CD14-positive monocyte (primary cell): ENCODE measurements around the gene KRTAP5-9. TPM values are rescaled to one million over a fixed set of nuclear protein-coding genes. Genes with fewer than 3 reads are reported as not detected.

Source experiments
- DNase-seq, 3 donors: peaks; one replicate each; pipeline ENCODE4 v3.0.0-alpha.2; 2011 to 2022
- H2AFZ ChIP-seq: 2 replicates; pipeline ENCODE4 v1.6.0; 2012; ENCODE audit warnings: mild to moderate bottlenecking, low read depth, low read length, inconsistent platforms; ENCODE audit not compliant: insufficient read depth, poor library complexity, severe bottlenecking
- H3K27ac ChIP-seq, 2 donors: 1 replicate in 1 of 2; 2 replicates in 1 of 2; pipeline ENCODE4 v1.5.1; 2012 to 2013; ENCODE audit warnings: low read length in 2 of 2, control low read depth in 1 of 2, inconsistent platforms in 1 of 2, low read depth in 1 of 2, mild to moderate bottlenecking in 1 of 2
- H3K27me3 ChIP-seq, 2 donors: one replicate each; pipeline versions ENCODE4 v1.6.0 to v1.6.1; 2011 to 2013; ENCODE audit warnings: low read length in 2 of 2; ENCODE audit not compliant: control insufficient read depth in 2 of 2, insufficient read depth in 2 of 2
- H3K36me3 ChIP-seq, 2 donors: replicated peaks in 1 of 2; 1 replicate in 1 of 2; 2 replicates in 1 of 2; pipeline versions ENCODE4 v1.5.1 to v1.6.1; 2012 to 2013; ENCODE audit warnings: low read length in 2 of 2, control low read depth in 1 of 2, inconsistent platforms in 1 of 2, mild to moderate bottlenecking in 1 of 2; ENCODE audit not compliant: insufficient read depth in 2 of 2, control insufficient read depth in 1 of 2
- H3K4me1 ChIP-seq, 2 donors: 1 replicate in 1 of 2; 2 replicates in 1 of 2; pipeline versions ENCODE4 v1.5.1 to v1.6.1; 2012 to 2013; ENCODE audit warnings: low read length in 2 of 2, control low read depth in 1 of 2, inconsistent platforms in 1 of 2, mild to moderate bottlenecking in 1 of 2, moderate library complexity in 1 of 2; ENCODE audit not compliant: insufficient read depth in 2 of 2, control insufficient read depth in 1 of 2
- H3K4me2 ChIP-seq: replicated peaks from 2 replicates; pipeline ENCODE3; 2012; ENCODE audit warnings: low read length, moderate library complexity, mild to moderate bottlenecking; ENCODE audit not compliant: poor library complexity, severe bottlenecking; ENCODE audit errors: extremely low read depth
- H3K4me3 ChIP-seq, 3 experiments: fragments of 200-600 bp in 1 of 3; sonication (generic) in 1 of 3; replicated peaks in 1 of 3; 1 replicate in 2 of 3; 2 replicates in 1 of 3; pipeline ENCODE4 v1.5.1; 2011 to 2013; ENCODE audit warnings: low read length in 3 of 3, mild to moderate bottlenecking in 3 of 3, control low read depth in 2 of 3, low read depth in 2 of 3, inconsistent platforms in 1 of 3, moderate library complexity in 1 of 3
- H3K79me2 ChIP-seq: 2 replicates; pipeline ENCODE4 v1.6.0; 2012; ENCODE audit warnings: mild to moderate bottlenecking, control low read depth, inconsistent platforms, low read length, moderate library complexity; ENCODE audit not compliant: insufficient read depth
- H3K9ac ChIP-seq: 2 replicates; pipeline ENCODE4 v1.6.0; 2017; ENCODE audit warnings: low read length, mild to moderate bottlenecking; ENCODE audit not compliant: insufficient read depth, poor library complexity, severe bottlenecking
- H3K9me3 ChIP-seq, 2 donors: replicated peaks in 1 of 2; 1 replicate in 1 of 2; 2 replicates in 1 of 2; pipeline versions ENCODE4 v1.5.1 to v1.6.1; 2012 to 2013; ENCODE audit warnings: low read length in 2 of 2, control low read depth in 1 of 2; ENCODE audit not compliant: control insufficient read depth in 1 of 2, insufficient read depth in 1 of 2
- H4K20me1 ChIP-seq: 2 replicates; pipeline ENCODE4 v1.6.0; 2012; ENCODE audit warnings: mild to moderate bottlenecking, low read length, control low read depth, moderate library complexity; ENCODE audit not compliant: insufficient read depth
- H3K27ac Mint-ChIP-seq, 7 donors: one replicate each; pipeline ENCODE4 v1.8.0; 2020; ENCODE audit warnings: mild to moderate bottlenecking in 7 of 7, mixed read lengths in 7 of 7, moderate library complexity in 6 of 7, inconsistent platforms in 2 of 7
- H3K27me3 Mint-ChIP-seq, 3 donors: one replicate each; pipeline ENCODE4 v1.8.0; 2021 to 2022; ENCODE audit warnings: low read depth in 3 of 3, mild to moderate bottlenecking in 3 of 3, mixed read lengths in 3 of 3, moderate library complexity in 3 of 3, inconsistent platforms in 1 of 3
- H3K36me3 Mint-ChIP-seq, 2 donors: one replicate each; pipeline ENCODE4 v1.8.0; 2020; ENCODE audit warnings: mixed read lengths in 2 of 2, inconsistent platforms in 1 of 2, mild to moderate bottlenecking in 1 of 2
- H3K4me1 Mint-ChIP-seq: one replicate; pipeline ENCODE4 v1.8.0; 2020; ENCODE audit warnings: mild to moderate bottlenecking, mixed read lengths
- H3K4me3 Mint-ChIP-seq, 2 donors: one replicate each; pipeline ENCODE4 v1.8.0; 2020; ENCODE audit warnings: mild to moderate bottlenecking in 2 of 2, mixed read lengths in 2 of 2, moderate library complexity in 1 of 2
- H3K9me3 Mint-ChIP-seq, 7 donors: one replicate each; pipeline ENCODE4 v1.8.0; 2020 to 2022; ENCODE audit warnings: mixed read lengths in 7 of 7, mild to moderate bottlenecking in 6 of 7, moderate library complexity in 6 of 7, inconsistent platforms in 2 of 7
- CTCF ChIP-seq: fragments of 200-600 bp; IDR thresholded peaks from one replicate; pipeline ENCODE4 v1.8.0; 2022; ENCODE audit warnings: antibody characterized with exemption, mild to moderate bottlenecking
- WGBS: methylation state at CpG from one replicate; pipeline ENCODE4 v1.1.5; 2013; ENCODE audit warnings: missing lambda C conversion rate; ENCODE audit not compliant: insufficient coverage; 5-methylcytosine and 5-hydroxymethylcytosine counted together
- intact Hi-C, 2 donors: fragments of 100-400 bp; cut with micrococcal nuclease; formaldehyde crosslinking; loops; one replicate each; pipeline versions ENCODE4 v1.15.0 to v1.15.1; 2023
- polyA plus RNA-seq, 3 donors: library from polyadenylated mRNA; depleted of rRNA in 1 of 3; unstranded in 2 of 3; stranded (reverse) in 1 of 3; fragments of 300-500 nt in 2 of 3; fragments of >200 nt in 1 of 3; fragmentation: Illumina TruSeq in 2 of 3; gene quantifications; 1 replicate in 2 of 3; 2 replicates in 1 of 3; pipeline ENCODE4 v1.2.3, GENCODE V29; 2012 to 2021

The KRTAP5-9 gene
- polyA plus RNA-seq, 3 donors = 0.29 TPM; not detected in 2

- Mint-ChIP-seq H3K27ac (no peak overlapping the region), H3K9me3 (peaks cover 0 to 3% (median 0%) of the 10 kb centered on the region in 7 donors), H3K27me3 (peaks cover under 1 to 7% (median 6%) of the 10 kb centered on the region in 3 donors), H3K4me3 (no peak overlapping the region), H3K36me3 (no peaks in the 10 kb centered on the region), H3K4me1 (peaks cover 7% of the 10 kb centered on the region)
- no peak overlapping the region for H3K9ac ChIP-seq
- H3K79me2 ChIP-seq = no peaks in the 10 kb centered on the region
- WGBS = 94% methylated on average over 1 of the region's 4 CpGs
- no peak overlapping the region for H3K27ac ChIP-seq
- H3K9me3 ChIP-seq = no peaks in the 10 kb centered on the region
- no peaks in the 10 kb centered on the region for H4K20me1 ChIP-seq
- intact Hi-C loops = no loop called here
- no peak overlapping the region for H3K4me3 ChIP-seq
- no peaks in the 10 kb centered on the region for H3K36me3 ChIP-seq
- no peak for TF ChIP-seq CTCF
- H3K27me3 ChIP-seq = no peaks in the 10 kb centered on the region
- DNase-seq = no peak
- no peak overlapping the region for H2AFZ ChIP-seq
- H3K4me2 ChIP-seq = no peak overlapping the region
- peaks cover 0 to 4% of the 10 kb centered on the region in 2 donors for H3K4me1 ChIP-seq
Measured at GRCh38 chr11:71556018-71556417, 7.8 kb downstream of the KRTAP5-9 start.

GRCh38 chr11:71557257-71557656, 9.0 kb downstream of the KRTAP5-9 start:
- Histone ChIP-seq H3K4me2 (no peak overlapping the region), H3K9ac (no peak overlapping the region), H3K4me3 (no peak overlapping the region), H3K27ac (no peak overlapping the region), H3K79me2 (no peaks in the 10 kb centered on the region), H3K9me3 (no peaks in the 10 kb centered on the region), H3K36me3 (no peaks in the 10 kb centered on the region), H3K27me3 (no peaks in the 10 kb centered on the region), H2AFZ (no peak overlapping the region), H4K20me1 (no peaks in the 10 kb centered on the region), H3K4me1 (no peaks in the 10 kb centered on the region)
- no peaks in the 10 kb centered on the region for H3K4me1 Mint-ChIP-seq
- no peak for TF ChIP-seq CTCF
- H3K36me3 Mint-ChIP-seq = no peaks in the 10 kb centered on the region
- peaks cover 0 to 3% (median 0%) of the 10 kb centered on the region in 7 donors for H3K9me3 Mint-ChIP-seq
- intact Hi-C loops = no loop called here
- H3K4me3 Mint-ChIP-seq = no peak overlapping the region
- peak overlapping the region in 1 of 7 donors; percentile 15 for H3K27ac Mint-ChIP-seq
- no peak for DNase-seq
- H3K27me3 Mint-ChIP-seq = peaks cover 2 to 7% (median 6%) of the 10 kb centered on the region in 3 donors
